ENCODE results near the gene SLC1A7.

GRCh38 chr1:53189061-53189460 is 46.6 kb upstream of the SLC1A7 start:
- TF ChIP-seq CTCF (IDR thresholded peaks at IDR 0.05): no peak
- no peak for TF ChIP-seq POLR2A (IDR thresholded peaks at IDR 0.05)

Measured in stomach (tissue), 4 donors.